NCI-H774 (cell line): Measurements from ENCODE around the gene TMEM235.

Experiments used
- DNase-seq: peaks from one replicate; lab custom pipeline; 2025; lab: John Stamatoyannopoulos, UW

The TMEM235 gene

DNA sequence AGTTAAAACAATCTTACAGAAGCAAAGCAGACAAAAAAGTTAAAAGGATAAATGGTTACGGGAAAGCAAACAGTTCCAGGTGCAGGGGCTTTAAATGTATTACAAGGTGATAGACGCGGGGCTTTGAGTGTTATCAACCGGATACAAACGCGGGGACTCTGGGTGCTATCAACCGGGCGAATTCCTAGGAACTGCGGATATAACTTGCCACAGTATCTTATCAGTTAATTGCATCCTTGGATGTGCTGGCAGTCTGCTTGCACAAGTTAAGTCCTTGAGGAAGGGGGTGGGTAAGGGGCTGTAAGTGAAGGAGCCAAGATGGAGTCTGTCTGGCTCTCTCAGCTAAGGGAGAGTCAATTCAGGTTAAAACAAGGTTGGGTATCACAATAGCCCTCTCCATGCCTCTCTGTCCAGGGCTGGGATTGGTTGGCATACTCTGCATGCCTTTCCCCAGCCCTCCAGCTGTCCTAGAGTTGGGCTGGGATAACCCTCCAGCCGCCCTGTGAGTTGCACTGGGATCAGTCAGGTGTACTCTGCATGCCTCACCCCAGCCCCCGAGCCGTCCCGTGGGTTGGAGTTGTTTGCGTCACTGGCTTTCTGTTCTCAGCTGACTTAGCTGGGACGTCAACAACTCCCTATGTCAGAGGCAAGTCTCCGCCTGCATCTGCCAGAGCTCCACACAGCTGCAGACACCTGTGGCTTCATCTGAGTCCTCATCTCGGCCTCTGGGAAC is 40.9 kb downstream of the TMEM235 start:
- peak; percentile 30 for DNase-seq

DNA sequence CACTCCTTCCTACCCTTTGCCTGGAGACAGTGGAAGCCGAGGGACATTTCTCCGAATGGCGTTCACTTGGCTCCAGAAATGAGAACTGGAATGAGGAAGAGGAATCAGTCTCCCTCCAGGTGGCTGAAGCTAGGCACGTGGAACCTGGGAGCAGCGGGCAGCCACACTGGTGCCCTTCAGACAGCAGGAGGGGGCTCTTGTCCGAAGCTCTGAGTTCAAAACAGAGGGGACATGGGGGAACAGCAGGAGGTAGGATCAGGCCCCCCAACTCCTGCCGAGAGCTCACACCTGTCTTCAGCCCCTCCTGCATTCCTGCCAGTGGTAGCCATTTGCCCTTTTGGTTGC is 41.5 kb downstream of the TMEM235 start:
- no peak for DNase-seq

DNA sequence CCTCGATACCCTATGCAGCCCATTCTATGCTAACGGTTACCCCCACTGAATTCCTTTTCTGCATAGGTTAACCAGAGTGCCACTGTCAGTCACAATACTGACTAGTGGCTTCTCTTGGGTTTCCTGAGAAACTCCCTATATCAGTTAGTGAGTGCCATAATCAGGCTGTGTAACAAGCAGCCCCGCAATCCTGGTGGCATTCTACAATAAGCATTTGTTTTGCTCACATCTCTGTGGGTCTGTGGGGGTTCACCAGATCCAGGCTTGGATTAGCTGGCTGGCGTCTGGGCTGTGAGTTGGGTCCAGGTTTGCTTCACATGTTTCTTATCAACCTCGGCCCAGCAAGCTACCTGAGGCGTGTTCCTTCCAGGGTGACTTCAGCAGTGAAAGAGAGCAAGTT is 42.4 kb downstream of the TMEM235 start:
- no peak for DNase-seq

DNA sequence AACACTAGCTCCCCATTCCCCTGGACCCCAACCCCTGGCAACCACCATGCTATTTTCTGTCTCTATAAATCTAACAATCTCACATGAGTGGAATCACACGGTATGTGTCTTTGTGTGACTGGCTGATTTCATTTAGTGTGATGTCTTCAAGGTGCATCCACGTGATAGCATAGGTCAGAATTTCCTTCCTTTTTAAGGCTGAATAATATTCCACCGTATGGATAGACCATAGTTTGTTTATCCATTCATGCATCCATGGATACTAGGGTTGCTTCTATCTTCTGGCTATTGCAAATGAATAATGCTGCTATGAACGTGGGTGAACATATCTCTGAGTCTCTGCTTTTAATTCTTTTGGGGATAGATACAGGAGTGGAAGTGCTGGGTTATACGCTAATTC is 43.9 kb downstream of the TMEM235 start:
- no peak for DNase-seq

DNA sequence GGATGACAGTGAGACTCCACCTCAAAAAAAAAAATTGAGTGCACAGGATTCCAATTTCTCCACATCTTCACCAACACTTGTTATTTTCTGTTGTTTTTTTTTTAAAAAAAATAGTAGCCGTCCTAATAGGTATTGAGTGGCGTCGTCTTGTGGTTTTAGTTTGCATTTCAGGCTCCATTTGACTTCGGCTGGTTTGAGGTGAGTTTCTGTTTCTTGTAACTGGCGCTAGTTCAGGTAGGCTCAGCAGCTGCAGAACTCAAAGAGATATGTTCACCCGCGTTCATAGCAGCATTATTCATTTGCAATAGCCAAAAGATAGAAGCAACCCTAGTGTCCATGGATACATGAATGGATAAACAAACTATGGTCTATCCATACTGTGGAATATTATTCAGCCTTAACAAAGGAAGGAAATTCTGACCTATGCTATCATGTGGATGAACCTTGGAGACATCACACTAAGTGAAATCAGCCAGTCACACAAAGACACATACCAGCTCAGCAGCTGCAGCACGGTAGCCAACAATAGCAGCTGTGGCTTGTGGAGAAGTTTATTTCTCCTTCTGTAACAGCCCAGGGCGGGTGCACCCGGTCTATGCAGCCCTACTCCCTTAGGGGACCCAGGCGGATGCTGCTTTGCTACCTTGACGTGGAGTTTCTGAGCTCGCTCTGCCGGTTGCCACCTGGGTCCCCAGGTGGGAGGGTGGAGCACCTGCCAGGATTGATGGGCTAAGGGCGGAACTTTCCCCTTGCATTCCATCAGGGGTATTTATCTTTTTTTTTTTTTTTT is 44.9 kb downstream of the TMEM235 start:
- no peak for DNase-seq

DNA sequence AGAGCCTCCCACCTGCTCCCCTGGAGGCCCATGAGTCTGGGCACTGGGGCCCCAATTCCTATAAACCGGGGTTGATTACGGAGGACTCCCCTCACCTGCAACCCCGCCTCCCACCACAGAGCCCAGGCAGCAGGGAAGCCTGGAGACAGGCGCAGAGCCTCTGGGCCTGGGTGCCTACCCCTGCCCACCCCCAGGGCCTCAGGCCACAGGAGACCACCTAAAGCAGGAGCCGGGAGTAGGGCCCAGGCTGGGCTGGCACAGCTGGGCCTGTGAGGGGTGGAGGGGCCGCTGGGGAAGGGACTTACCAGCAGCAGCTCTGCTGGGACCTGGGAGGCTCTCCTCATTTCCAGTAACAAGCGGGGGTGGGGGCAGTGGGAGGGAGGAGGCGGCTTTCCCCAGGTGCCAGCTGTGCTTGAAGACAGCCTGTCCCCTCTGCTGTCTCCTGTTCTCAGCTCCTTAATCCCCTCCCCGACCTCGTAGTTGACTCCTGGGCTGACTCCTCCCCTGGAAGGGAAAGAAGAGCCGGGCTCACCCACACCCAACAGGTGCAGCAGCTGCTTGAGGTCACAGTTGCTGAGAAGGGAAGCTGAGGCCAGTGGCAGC is 46.8 kb downstream of the TMEM235 start:
- no peak for DNase-seq

DNA sequence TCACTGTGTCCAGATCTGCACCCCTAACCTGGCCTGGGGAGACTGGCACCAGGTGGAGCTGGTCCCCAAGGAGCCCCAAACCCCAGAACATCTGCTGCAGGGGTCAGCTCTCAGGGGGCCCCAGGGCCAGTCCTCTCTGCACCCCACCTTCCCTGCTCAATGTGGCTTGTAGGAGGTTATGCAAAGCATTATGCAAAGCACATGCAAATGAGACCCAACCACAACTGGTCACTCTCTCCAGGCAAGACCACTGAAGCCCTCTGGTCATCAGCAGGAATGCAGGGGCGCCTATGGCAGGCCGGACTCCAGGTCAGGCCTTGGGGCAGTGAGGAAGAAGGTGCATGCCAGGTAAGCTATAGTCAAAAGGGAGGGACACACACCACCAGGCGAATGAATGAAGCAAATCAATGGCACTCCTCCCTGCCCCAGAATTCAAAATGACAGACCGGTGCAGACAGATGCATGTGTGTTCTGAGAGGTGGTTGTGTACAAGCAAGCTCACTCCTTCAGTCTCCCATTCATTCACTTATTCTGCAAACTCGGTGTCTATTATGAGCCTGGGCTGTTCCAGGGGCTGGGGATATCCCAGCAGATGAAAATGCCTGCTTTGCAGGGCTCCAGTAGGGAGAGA is 48.0 kb downstream of the TMEM235 start:
- DNase-seq = no peak

DNA sequence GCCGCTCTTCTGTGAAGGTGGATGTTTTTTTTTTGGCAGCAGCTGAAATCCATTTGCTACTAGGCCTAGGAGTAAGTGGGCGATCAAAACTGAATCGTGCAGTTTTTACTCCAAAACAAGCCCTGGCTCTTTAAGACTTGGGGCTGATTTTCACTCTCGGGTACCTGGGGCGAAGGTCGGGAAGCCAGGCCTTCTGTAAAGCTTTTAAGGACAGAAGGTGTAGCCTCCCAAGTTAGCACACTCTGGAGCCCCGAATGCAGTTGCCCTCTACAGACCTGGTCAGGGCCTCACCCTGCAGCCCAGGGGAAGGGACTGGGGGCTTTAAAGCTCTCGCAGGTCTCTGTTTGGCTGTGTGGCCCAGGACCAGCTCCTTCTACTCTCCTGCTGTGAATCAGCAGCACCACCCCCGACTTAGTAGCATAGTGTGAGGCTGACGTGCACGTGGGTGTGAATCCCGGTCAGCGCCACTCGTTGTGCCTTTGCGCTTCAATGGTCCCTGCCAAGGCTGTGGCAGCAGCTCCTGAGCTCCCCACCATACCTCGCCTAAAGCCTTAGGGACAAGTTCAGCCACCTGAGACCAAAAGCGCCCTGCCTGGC is 49.9 kb downstream of the TMEM235 start:
- DNase-seq = no peak

DNA sequence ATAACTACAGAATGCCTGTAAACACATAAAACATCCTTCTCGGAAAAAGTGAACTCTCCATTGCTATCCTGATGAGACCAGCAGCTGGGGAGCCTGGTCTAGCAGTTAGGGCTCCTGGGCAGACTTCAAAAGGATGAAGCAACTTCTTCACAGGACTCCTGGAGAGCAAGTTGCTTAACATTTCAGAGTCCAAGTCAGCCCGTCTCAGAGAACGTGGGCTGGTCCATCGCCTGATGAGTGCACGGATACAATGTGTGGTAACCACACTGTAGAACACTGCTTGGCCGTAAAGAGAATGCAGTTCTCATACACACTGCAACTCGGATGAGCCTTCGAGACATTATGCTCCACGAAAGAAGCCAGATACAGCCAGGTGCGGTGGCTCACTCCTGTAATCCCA is 52.7 kb downstream of the TMEM235 start:
- no peak for DNase-seq

DNA sequence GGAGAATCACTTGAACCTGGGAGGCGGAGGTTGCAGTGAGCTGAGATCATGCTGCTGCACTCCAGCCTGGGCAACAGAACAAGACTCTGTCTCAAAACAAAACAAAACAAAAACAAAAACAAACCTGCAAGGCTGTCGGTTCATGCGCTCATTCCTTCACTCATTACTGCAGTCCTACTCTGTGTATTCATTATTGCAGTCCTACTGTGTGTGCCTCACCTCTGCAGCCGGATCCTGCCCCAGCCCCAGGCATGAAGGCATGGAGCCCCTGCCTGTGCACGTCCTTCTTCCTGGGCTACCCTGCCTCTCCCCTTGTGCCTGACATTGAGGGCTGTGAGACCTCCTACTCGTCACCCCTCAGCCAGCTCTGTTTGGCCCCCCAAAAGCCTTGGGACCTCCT is 57.6 kb downstream of the TMEM235 start:
- no peak for DNase-seq

DNA sequence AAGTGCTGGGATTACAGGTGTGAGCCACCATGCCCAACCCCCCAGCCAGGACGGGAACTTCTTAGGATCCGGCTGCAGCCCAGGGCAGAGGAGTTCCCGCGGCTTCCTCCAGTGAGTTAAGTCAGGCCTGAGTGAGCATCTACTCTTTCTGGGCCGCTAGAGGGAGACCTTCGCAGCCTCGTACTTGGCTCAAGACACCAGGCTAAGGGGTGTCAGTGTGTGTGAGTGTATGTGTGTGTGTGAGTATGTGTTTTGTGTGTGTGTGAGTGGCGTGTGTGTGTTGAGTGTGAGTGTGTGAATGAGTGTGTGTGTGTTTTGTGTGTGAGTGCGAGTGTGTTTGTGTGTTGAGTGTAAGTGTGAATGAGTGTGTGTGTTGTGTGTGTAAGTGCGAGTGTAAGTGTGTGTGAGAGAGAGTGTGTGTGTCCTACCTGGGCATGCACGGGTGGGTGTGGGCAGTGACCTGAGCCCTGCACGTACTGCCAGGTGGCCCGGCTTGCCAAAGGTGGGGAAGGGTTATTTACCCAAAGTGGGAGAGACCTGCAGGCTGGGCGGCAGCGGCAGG is 58.5 kb downstream of the TMEM235 start:
- DNase-seq = peak; percentile 84
